ENCODE results near the gene AWAT2.

Gene AWAT2

DNA sequence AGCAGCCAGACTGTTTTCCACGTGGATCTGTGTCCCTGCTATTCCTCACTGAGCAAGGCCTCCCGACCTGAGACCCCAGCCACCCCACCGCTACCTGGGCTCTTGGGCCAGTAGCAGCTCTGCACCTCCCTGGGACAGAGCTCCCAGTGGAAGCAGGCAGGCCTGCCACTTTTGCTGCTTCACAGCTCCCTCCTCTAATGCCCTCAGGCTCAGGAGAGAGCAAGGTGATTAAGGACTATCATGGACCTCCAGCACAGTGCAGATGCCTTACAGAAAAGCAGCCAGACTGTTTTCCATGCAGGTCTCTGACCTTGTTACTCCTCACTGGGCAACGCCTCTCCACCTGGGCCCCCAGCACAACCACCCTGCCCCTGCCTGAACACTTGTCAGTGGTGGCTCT lies 37.0 kb downstream of the AWAT2 start:
- TF ChIP-seq EZH2 (optimal IDR thresholded peaks at IDR 0.05; ENCODE audit: low read depth, low read length) (no peak), EZH2phosphoT487 (IDR thresholded peaks at IDR 0.05; ENCODE audit: low read length) (no peak)
- TF ChIP-seq, protein P1, sequence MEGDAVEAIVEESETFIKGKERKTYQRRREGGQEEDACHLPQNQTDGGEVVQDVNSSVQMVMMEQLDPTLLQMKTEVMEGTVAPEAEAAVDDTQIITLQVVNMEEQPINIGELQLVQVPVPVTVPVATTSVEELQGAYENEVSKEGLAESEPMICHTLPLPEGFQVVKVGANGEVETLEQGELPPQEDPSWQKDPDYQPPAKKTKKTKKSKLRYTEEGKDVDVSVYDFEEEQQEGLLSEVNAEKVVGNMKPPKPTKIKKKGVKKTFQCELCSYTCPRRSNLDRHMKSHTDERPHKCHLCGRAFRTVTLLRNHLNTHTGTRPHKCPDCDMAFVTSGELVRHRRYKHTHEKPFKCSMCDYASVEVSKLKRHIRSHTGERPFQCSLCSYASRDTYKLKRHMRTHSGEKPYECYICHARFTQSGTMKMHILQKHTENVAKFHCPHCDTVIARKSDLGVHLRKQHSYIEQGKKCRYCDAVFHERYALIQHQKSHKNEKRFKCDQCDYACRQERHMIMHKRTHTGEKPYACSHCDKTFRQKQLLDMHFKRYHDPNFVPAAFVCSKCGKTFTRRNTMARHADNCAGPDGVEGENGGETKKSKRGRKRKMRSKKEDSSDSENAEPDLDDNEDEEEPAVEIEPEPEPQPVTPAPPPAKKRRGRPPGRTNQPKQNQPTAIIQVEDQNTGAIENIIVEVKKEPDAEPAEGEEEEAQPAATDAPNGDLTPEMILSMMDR (IDR thresholded peaks at IDR 0.05; ENCODE audit: low read length): no peak
- Histone ChIP-seq H3K4me1 (ENCODE audit: low read length) (no peaks in the 10 kb centered on the region), H3K36me3 (replicated peaks; ENCODE audit: insufficient read depth, low read length) (no peaks in the 10 kb centered on the region), H3K9me2 (replicated peaks; ENCODE audit: insufficient read depth, low read length) (no peaks in the 10 kb centered on the region), H3F3A (ENCODE audit: insufficient read depth, low read length) (no peaks in the 10 kb centered on the region), H3K4me2 (ENCODE audit: low read depth, low read length) (no peak overlapping the region), H3K9ac (ENCODE audit: low read length) (no peak overlapping the region), H3K4me3 (ENCODE audit: low read length) (no peak overlapping the region), H4K20me1 (ENCODE audit: insufficient read depth, low read length) (no peaks in the 10 kb centered on the region), H3K9me3 (replicated peaks; ENCODE audit: insufficient read depth, low read length) (no peaks in the 10 kb centered on the region), H3K27ac (ENCODE audit: low read length) (no peak overlapping the region), H3K27me3 (replicated peaks; ENCODE audit: insufficient read depth, low read length) (no peaks in the 10 kb centered on the region), H2AFZ (ENCODE audit: low read length) (no peak overlapping the region), H3K79me2 (ENCODE audit: low read length) (no peaks in the 10 kb centered on the region)
- no peak for DNase-seq

DNA sequence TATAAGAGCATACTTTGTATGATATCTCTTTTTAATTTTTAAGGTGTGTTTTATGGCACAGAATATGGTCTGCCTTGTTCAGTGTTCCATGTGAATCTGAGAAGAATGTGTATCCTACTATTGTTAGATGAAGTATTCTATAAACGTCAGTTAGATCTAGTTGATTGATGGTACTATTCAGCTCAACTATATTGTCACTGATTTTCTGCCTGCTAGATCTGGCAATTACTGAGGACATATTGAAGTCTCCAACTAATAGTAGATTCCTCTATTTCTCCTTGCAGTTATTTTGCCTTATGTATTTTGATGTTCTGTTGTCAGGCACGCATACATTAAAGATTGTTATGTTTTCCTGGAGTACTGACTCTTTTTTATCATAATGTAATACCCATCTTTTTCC lies 39.8 kb downstream of the AWAT2 start:
- no peak for DNase-seq
- Histone ChIP-seq H2AFZ (ENCODE audit: low read length) (no peak overlapping the region), H3F3A (ENCODE audit: insufficient read depth, low read length) (no peaks in the 10 kb centered on the region), H3K4me3 (ENCODE audit: low read length) (no peak overlapping the region), H4K20me1 (ENCODE audit: insufficient read depth, low read length) (no peaks in the 10 kb centered on the region), H3K9me2 (replicated peaks; ENCODE audit: insufficient read depth, low read length) (no peaks in the 10 kb centered on the region), H3K36me3 (replicated peaks; ENCODE audit: insufficient read depth, low read length) (no peaks in the 10 kb centered on the region), H3K9me3 (replicated peaks; ENCODE audit: insufficient read depth, low read length) (no peaks in the 10 kb centered on the region), H3K4me2 (ENCODE audit: low read depth, low read length) (no peak overlapping the region), H3K79me2 (ENCODE audit: low read length) (no peaks in the 10 kb centered on the region), H3K9ac (ENCODE audit: low read length) (no peak overlapping the region), H3K4me1 (ENCODE audit: low read length) (no peaks in the 10 kb centered on the region), H3K27ac (ENCODE audit: low read length) (no peak overlapping the region), H3K27me3 (replicated peaks; ENCODE audit: insufficient read depth, low read length) (no peaks in the 10 kb centered on the region)
- TF ChIP-seq EZH2phosphoT487 (IDR thresholded peaks at IDR 0.05; ENCODE audit: low read length) (no peak), EZH2 (optimal IDR thresholded peaks at IDR 0.05; ENCODE audit: low read depth, low read length) (no peak)
- TF ChIP-seq, protein P1 (IDR thresholded peaks at IDR 0.05; ENCODE audit: low read length): no peak

DNA sequence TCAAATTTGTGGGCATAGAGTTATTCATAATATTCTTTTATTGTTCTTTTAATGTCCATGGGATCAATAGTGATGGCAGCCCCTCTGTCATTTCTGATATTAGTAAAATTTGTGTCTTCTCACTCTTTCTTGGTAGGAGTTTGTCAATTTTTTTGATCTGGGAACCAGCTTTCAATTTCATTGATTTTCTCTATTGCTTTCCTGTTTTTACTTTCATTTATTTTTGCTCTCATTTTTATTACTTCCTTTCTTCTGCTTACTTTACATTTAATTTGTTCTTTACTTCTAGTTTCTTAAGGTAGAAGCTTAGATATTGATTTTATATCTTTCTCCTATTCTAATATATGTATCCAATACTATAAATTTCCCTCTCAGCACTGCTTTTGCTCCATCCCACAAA lies 40.7 kb downstream of the AWAT2 start:
- H3K9me2 ChIP-seq (replicated peaks; ENCODE audit: insufficient read depth, low read length): no peaks in the 10 kb centered on the region
- H3K9me3 ChIP-seq (replicated peaks; ENCODE audit: insufficient read depth, low read length): no peaks in the 10 kb centered on the region
- H3K27me3 ChIP-seq (replicated peaks; ENCODE audit: insufficient read depth, low read length): no peaks in the 10 kb centered on the region
- no peak for DNase-seq
- no peak overlapping the region for H3K9ac ChIP-seq (ENCODE audit: low read length)
- H2AFZ ChIP-seq (ENCODE audit: low read length): no peak overlapping the region
- no peak overlapping the region for H3K4me3 ChIP-seq (ENCODE audit: low read length)
- H3K79me2 ChIP-seq (ENCODE audit: low read length): no peaks in the 10 kb centered on the region
- no peaks in the 10 kb centered on the region for H3F3A ChIP-seq (ENCODE audit: insufficient read depth, low read length)
- no peak overlapping the region for H3K27ac ChIP-seq (ENCODE audit: low read length)
- no peak for TF ChIP-seq EZH2 (optimal IDR thresholded peaks at IDR 0.05; ENCODE audit: low read depth, low read length)
- TF ChIP-seq EZH2phosphoT487 (IDR thresholded peaks at IDR 0.05; ENCODE audit: low read length): no peak
- TF ChIP-seq, protein P1 (IDR thresholded peaks at IDR 0.05; ENCODE audit: low read length): no peak
- no peaks in the 10 kb centered on the region for H4K20me1 ChIP-seq (ENCODE audit: insufficient read depth, low read length)
- H3K36me3 ChIP-seq (replicated peaks; ENCODE audit: insufficient read depth, low read length): no peaks in the 10 kb centered on the region
- H3K4me2 ChIP-seq (ENCODE audit: low read depth, low read length): no peak overlapping the region
- H3K4me1 ChIP-seq (ENCODE audit: low read length): no peaks in the 10 kb centered on the region

All from MM.1S (cell line).